Neural cell (in vitro differentiated cells): ENCODE data around the gene POLE3.

Source experiments
- EP300 ChIP-seq: fragments of 450-650 bp; conservative IDR thresholded peaks from 2 replicates; pipeline ENCODE4 v1.6.1; 2014; ENCODE audit warnings: antibody characterized with exemption, mild to moderate bottlenecking, moderate library complexity; ENCODE audit not compliant: poor library complexity, severe bottlenecking
- TF ChIP-seq, protein P1 (sequence below): fragments of 450-650 bp; IDR thresholded peaks from 2 replicates; pipeline ENCODE4 v1.5.1; 2014; ENCODE audit warnings: antibody characterized with exemption, mild to moderate bottlenecking, moderate library complexity; ENCODE audit not compliant: poor library complexity, severe bottlenecking

DNA sequence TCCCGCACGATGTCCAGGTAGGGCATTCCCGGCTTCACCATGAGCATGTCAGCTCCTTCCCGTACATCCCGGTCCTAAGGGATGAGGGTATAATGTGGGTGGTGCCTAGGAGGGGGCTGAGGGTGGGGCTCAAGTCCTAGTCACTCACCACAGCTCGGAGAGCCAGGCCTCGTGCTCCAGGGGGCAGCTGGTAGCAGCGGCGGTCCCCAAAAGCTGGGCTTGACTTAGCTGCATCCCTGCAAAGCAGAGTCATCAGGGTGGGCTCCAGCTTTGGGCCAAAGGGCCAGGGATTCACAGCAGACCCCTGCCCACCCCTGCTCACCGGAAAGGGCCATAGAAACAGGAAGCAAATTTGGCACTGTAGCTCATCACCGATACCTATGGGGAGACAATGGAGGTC is 21.0 kb downstream of the POLE3 start:
- TF ChIP-seq EP300, result no peak
- TF ChIP-seq, protein P1, sequence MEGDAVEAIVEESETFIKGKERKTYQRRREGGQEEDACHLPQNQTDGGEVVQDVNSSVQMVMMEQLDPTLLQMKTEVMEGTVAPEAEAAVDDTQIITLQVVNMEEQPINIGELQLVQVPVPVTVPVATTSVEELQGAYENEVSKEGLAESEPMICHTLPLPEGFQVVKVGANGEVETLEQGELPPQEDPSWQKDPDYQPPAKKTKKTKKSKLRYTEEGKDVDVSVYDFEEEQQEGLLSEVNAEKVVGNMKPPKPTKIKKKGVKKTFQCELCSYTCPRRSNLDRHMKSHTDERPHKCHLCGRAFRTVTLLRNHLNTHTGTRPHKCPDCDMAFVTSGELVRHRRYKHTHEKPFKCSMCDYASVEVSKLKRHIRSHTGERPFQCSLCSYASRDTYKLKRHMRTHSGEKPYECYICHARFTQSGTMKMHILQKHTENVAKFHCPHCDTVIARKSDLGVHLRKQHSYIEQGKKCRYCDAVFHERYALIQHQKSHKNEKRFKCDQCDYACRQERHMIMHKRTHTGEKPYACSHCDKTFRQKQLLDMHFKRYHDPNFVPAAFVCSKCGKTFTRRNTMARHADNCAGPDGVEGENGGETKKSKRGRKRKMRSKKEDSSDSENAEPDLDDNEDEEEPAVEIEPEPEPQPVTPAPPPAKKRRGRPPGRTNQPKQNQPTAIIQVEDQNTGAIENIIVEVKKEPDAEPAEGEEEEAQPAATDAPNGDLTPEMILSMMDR, result no peak
